Panc1 (cell line): ENCODE results near the gene SEMA4B. TPM values are rescaled to one million over a fixed set of nuclear protein-coding genes. Genes with fewer than 3 reads are reported as not detected.

Source experiments
- ATAC-seq: fragments of 200-7000 bp; cut with Tn5 transposase; 2 replicates; pipeline ENCODE4 v1.9.1; 2020; ENCODE audit warnings: mild to moderate bottlenecking, moderate library complexity
- BruUV-seq: library from RNA; stranded (reverse); fragments of 400-500 nt; replicated peaks from 2 replicates; lab custom pipeline; 2021; lab: Mats Ljungman, UMichigan
- CTCF ChIA-PET: fragments of 300-600 bp; sonication (Branson Sonifier 250); formaldehyde crosslinking; loops from one replicate; lab custom pipeline; 2022; ENCODE audit warnings: antibody characterized with exemption; lab: Charles Lee
- POLR2A ChIA-PET: fragments of 300-600 bp; sonication (Branson Sonifier 250); formaldehyde crosslinking; loops from one replicate; lab custom pipeline; 2022; ENCODE audit warnings: antibody characterized with exemption; lab: Charles Lee
- DNase-seq: peaks from one replicate; pipeline ENCODE4 v3.0.0-alpha.2; 2010; ENCODE audit warnings: low read depth, low spot score
- H3K27ac ChIP-seq: 2 replicates; pipeline ENCODE4 v1.5.1; 2011; ENCODE audit warnings: mild to moderate bottlenecking, low read length, inconsistent platforms
- H3K27me3 ChIP-seq: fragments of 200-500 bp; sonication (Bioruptor generic); 2 replicates; pipeline ENCODE4 v1.6.0; 2014; ENCODE audit warnings: low read length, inconsistent platforms; ENCODE audit not compliant: control insufficient read depth, insufficient read depth
- H3K36me3 ChIP-seq: fragments of 200-500 bp; sonication (Bioruptor generic); 2 replicates; pipeline ENCODE4 v1.5.1; 2014; ENCODE audit warnings: inconsistent platforms, mild to moderate bottlenecking, low read length, moderate library complexity; ENCODE audit not compliant: control insufficient read depth, insufficient read depth
- H3K4me1 ChIP-seq: 2 replicates; pipeline ENCODE4 v1.5.1; 2011; ENCODE audit warnings: inconsistent platforms, mild to moderate bottlenecking, low read length, moderate library complexity; ENCODE audit not compliant: control insufficient read depth, insufficient read depth
- H3K4me3 ChIP-seq, 2 experiments: 2 replicates each; pipeline ENCODE4 v1.5.1; 2011 to 2012; ENCODE audit warnings: low read depth in 2 of 2, low read length in 2 of 2, mild to moderate bottlenecking in 2 of 2, inconsistent platforms in 1 of 2, moderate library complexity in 1 of 2
- H3K9me3 ChIP-seq: fragments of 200-500 bp; sonication (Bioruptor generic); 2 replicates; pipeline ENCODE4 v1.5.1; 2014; ENCODE audit warnings: low read depth, mild to moderate bottlenecking, inconsistent platforms, low read length, moderate library complexity; ENCODE audit not compliant: control insufficient read depth, insufficient read depth
- CTCF ChIP-seq: fragments of 450-650 bp; IDR thresholded peaks from 2 replicates; pipeline ENCODE4 v1.5.1; 2017; ENCODE audit warnings: mild to moderate bottlenecking
- POLR2AphosphoS5 ChIP-seq: IDR thresholded peaks from 2 replicates; pipeline ENCODE4 v1.6.1; 2012; ENCODE audit warnings: mild to moderate bottlenecking, low read depth, low read length, moderate library complexity
- REST ChIP-seq, 2 experiments: IDR thresholded peaks; 2 replicates each; pipeline ENCODE4 v1.6.1; 2011 to 2012; ENCODE audit warnings: low read depth in 2 of 2, control low read depth in 1 of 2, low read length in 1 of 2, mild to moderate bottlenecking in 1 of 2, moderate library complexity in 1 of 2; ENCODE audit not compliant: insufficient read depth in 1 of 2
- SIN3A ChIP-seq: IDR thresholded peaks from 2 replicates; pipeline ENCODE4 v1.6.1; 2012; ENCODE audit warnings: low read depth, mild to moderate bottlenecking, low read length, moderate library complexity, borderline replicate concordance; ENCODE audit not compliant: insufficient read depth
- TCF7L2 ChIP-seq: IDR thresholded peaks from 2 replicates; pipeline ENCODE4 v1.6.1; 2011; ENCODE audit warnings: mild to moderate bottlenecking, low read depth, low read length, inconsistent platforms
- in situ Hi-C: cut with HindIII; loops from 2 replicates; pipeline ENCODE4 v1.10.0; 2016; ENCODE audit warnings: low sequenced_read_pairs, low pct_unique_long_range_greater_than_20kb
- intact Hi-C: fragments of 100-400 bp; cut with micrococcal nuclease; formaldehyde crosslinking; loops from one replicate; pipeline ENCODE4 v1.10.0; 2022; ENCODE audit not compliant: unreplicated experiment
- total RNA-seq: library from RNA; stranded (reverse); gene quantifications from one replicate; pipeline ENCODE4 v1.2.1, GENCODE V29; 2021; ENCODE audit not compliant: unreplicated experiment

SEMA4B gene
- total RNA-seq, 1 experiment from 2014 or later: 600 TPM

- in situ Hi-C loops (loop anchor here (10.0 kb wide), 1 partner anchor 50 kb away; no protein-coding TSS in a partner anchor), intact Hi-C loops (no loop called here)
- CTCF ChIA-PET: interaction anchor here (0.6 to 1.5 kb wide), 8 partner anchors 10 to 297 kb away, joined by 3 to 7 read pairs (median 4); no protein-coding TSS in a partner anchor
- BruUV-seq: TSS peak; percentile 7
- H3K27me3 ChIP-seq: no peaks in the 10 kb centered on the region
- H3K27ac ChIP-seq: peak overlapping the region; percentile 100
- ATAC-seq: no peak
- no peak overlapping the region for H3K4me3 ChIP-seq
- H3K4me1 ChIP-seq: peaks cover 96% of the 10 kb centered on the region
- TF ChIP-seq CTCF (no peak), SIN3A (no peak), POLR2AphosphoS5 (peak; percentile 62)
- H3K36me3 ChIP-seq: peaks cover 22% of the 10 kb centered on the region
- no peaks in the 10 kb centered on the region for H3K9me3 ChIP-seq
- DNase-seq: no peak
- POLR2A ChIA-PET: interaction anchor here (0.5 to 1.1 kb wide), 11 partner anchors 13 to 390 kb away, joined by 3 to 10 read pairs (median 4); partner anchors contain the start of gene SEMA4B
Observed at GRCh38 chr15:90214553-90215196, 13.5 kb downstream of the SEMA4B start.

- POLR2A ChIA-PET: interaction anchor here (0.6 kb wide), 1 partner anchor 58 kb away, joined by 14 read pairs; no protein-coding TSS in a partner anchor
Observed at GRCh38 chr15:90217671-90218394, 16.7 kb downstream of the SEMA4B start.

More at GRCh38 chr15:90217671-90218394, 16.7 kb downstream of the SEMA4B start:
- TF ChIP-seq TCF7L2 (no peak), CTCF (no peak), SIN3A (no peak), POLR2AphosphoS5 (0 out of 2 replicates have a peak, but pooled peaks have one; percentile 5), REST (IDR thresholded peaks at IDR 0.05; ENCODE audit: insufficient read depth in 1 of 2, low read depth in 2 of 2, low read length in 1 of 2) (no peak)
- intact Hi-C loops: no loop called here
- BruUV-seq: no TSS peak
- DNase-seq (no peak), ATAC-seq (no peak)
- Histone ChIP-seq H3K9me3 (no peaks in the 10 kb centered on the region), H3K4me1 (peaks cover 94% of the 10 kb centered on the region), H3K36me3 (peaks cover 17% of the 10 kb centered on the region), H3K27me3 (no peaks in the 10 kb centered on the region), H3K4me3 (no peak overlapping the region), H3K27ac (peak overlapping the region; percentile 100)
- in situ Hi-C loops: loop anchor here (10.0 kb wide), 1 partner anchor 53 kb away; no protein-coding TSS in a partner anchor
- CTCF ChIA-PET: no interaction called here
